ENCODE data around the gene TTLL5. TPM values are rescaled to one million over a fixed set of nuclear protein-coding genes. Genes with fewer than 3 reads are reported as not detected.

Gene TTLL5
- total RNA-seq, 2 donors from 2014 or later: 32.1 to 83.3 TPM

DNA sequence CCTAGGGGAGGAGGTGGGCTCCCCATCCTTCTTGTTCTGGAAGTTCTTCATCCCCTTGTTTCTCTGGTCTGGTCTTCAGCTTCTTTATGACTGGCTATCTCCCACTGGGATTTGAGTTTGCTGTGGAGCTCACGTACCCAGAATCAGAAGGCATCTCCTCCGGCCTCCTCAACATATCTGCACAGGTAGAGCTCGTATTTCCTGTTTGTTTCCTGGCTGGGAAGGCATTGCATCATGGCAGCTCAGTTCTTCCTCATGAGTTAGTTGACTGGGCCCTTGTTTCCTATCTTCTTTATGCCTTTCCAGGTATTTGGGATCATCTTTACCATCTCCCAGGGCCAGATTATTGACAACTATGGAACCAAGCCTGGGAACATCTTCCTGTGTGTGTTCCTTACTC, 20.2 kb upstream of the TTLL5 start:
- Mint-ChIP-seq H3K4me1 (ENCODE audit: low read depth in 2 of 2) (no peaks in the 10 kb centered on the region), H3K27ac (no peak overlapping the region), H3K9me3 (no peaks in the 10 kb centered on the region), H3K27me3 (no peaks in the 10 kb centered on the region), H3K36me3 (no peaks in the 10 kb centered on the region), H3K4me3 (no peak overlapping the region)
- DNase-seq (ENCODE audit: low spot score) (no peak), ATAC-seq (no peak)

- DNase-seq (ENCODE audit: low spot score): no peak
- Mint-ChIP-seq H3K27ac (no peak overlapping the region), H3K27me3 (no peaks in the 10 kb centered on the region), H3K9me3 (no peaks in the 10 kb centered on the region), H3K36me3 (peaks cover 5% of the 10 kb centered on the region), H3K4me3 (no peak overlapping the region), H3K4me1 (ENCODE audit: low read depth in 2 of 2) (no peaks in the 10 kb centered on the region)
- ATAC-seq: no peak
These were observed 17.1 kb upstream of the TTLL5 start for GRCh38 chr14:75643985-75644384.

- no peaks in the 10 kb centered on the region for H3K27me3 Mint-ChIP-seq
- DNase-seq (ENCODE audit: low spot score) (no peak), ATAC-seq (no peak)
These were observed 16.0 kb upstream of the TTLL5 start for GRCh38 chr14:75645056-75645455.

GRCh38 chr14:75646762-75647161, 14.3 kb upstream of the TTLL5 start:
- Mint-ChIP-seq H3K27me3 (no peaks in the 10 kb centered on the region), H3K4me3 (no peak overlapping the region), H3K9me3 (no peaks in the 10 kb centered on the region), H3K36me3 (peaks cover 23% of the 10 kb centered on the region), H3K4me1 (ENCODE audit: low read depth in 2 of 2) (no peaks in the 10 kb centered on the region), H3K27ac (no peak overlapping the region)
- DNase-seq (ENCODE audit: low spot score): no peak
- ATAC-seq: no peak

More at GRCh38 chr14:75645056-75645455, 16.0 kb upstream of the TTLL5 start:
- no peaks in the 10 kb centered on the region for H3K4me1 Mint-ChIP-seq (ENCODE audit: low read depth in 2 of 2)
- no peak overlapping the region for H3K4me3 Mint-ChIP-seq
- H3K27ac Mint-ChIP-seq: no peak overlapping the region
- H3K9me3 Mint-ChIP-seq: no peaks in the 10 kb centered on the region
- peaks cover 12% of the 10 kb centered on the region for H3K36me3 Mint-ChIP-seq

GRCh38 chr14:75647640-75648039, 13.4 kb upstream of the TTLL5 start:
- no peak overlapping the region for H3K4me3 Mint-ChIP-seq
- ATAC-seq: no peak

DNA sequence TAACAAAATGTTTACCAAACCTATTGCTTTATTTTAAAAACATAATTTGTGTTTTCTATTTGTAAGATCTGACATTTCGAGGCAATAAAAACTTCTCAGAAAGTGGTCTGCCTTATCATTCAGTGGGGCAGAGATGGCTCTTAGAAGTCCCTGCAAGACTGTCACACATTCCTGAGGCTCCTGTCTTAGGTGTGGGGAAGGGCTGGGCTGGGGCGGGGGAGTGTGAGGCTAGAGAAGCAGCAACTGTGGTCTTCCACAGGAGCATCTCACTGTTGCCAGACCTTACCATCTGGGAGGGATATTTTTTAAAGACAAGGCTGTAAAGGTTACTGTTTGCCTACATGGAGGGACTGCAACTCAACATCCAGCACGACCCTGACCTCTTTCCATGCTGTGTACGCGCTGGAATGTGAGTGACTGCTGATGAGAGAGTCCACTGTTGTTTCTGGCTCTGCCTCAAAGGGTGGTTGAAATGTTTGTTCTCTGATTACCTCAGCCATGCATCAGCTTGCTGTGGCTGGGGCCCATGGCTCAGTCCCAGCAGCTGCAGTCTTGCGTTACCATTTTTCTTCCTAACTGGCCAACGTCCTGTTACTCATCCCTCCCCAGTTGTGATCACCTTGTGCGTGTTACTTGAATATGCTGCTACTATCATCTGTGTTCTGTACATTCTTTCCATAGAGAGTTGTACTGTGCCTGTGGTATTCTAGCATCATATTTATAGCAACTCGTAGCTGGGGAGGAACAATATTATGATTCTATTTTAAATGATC, 12.8 kb upstream of the TTLL5 start:
- H3K4me1 Mint-ChIP-seq (ENCODE audit: low read depth in 2 of 2): no peaks in the 10 kb centered on the region
- H3K9me3 Mint-ChIP-seq: no peaks in the 10 kb centered on the region
- peaks cover 23% of the 10 kb centered on the region for H3K36me3 Mint-ChIP-seq
- ATAC-seq (no peak), DNase-seq (ENCODE audit: low spot score) (no peak)
- H3K4me3 Mint-ChIP-seq: no peak overlapping the region
- H3K27ac Mint-ChIP-seq: no peak overlapping the region
- H3K27me3 Mint-ChIP-seq: no peaks in the 10 kb centered on the region

More at GRCh38 chr14:75647640-75648039, 13.4 kb upstream of the TTLL5 start:
- H3K27ac Mint-ChIP-seq: no peak overlapping the region
- no peak for DNase-seq (ENCODE audit: low spot score)
- no peaks in the 10 kb centered on the region for H3K4me1 Mint-ChIP-seq (ENCODE audit: low read depth in 2 of 2)
- peaks cover 23% of the 10 kb centered on the region for H3K36me3 Mint-ChIP-seq
- H3K9me3 Mint-ChIP-seq: no peaks in the 10 kb centered on the region
- H3K27me3 Mint-ChIP-seq: no peaks in the 10 kb centered on the region

- DNase-seq (ENCODE audit: low spot score) (no peak), ATAC-seq (no peak)
- Mint-ChIP-seq H3K4me1 (ENCODE audit: low read depth in 2 of 2) (peaks cover 0 to 4% of the 10 kb centered on the region in 2 donors), H3K4me3 (no peak overlapping the region), H3K27me3 (no peaks in the 10 kb centered on the region), H3K27ac (no peak overlapping the region), H3K9me3 (no peaks in the 10 kb centered on the region), H3K36me3 (peaks cover 23% of the 10 kb centered on the region)
These were observed 11.7 kb upstream of the TTLL5 start for GRCh38 chr14:75649337-75649736.

- DNase-seq (ENCODE audit: low spot score) (no peak), ATAC-seq (no peak)
- Mint-ChIP-seq H3K27me3 (no peaks in the 10 kb centered on the region), H3K27ac (no peak overlapping the region), H3K36me3 (peaks cover 23% of the 10 kb centered on the region), H3K4me3 (no peak overlapping the region), H3K4me1 (ENCODE audit: low read depth in 2 of 2) (peaks cover 0 to 5% of the 10 kb centered on the region in 2 donors), H3K9me3 (no peaks in the 10 kb centered on the region)
These were observed 11.3 kb upstream of the TTLL5 start for GRCh38 chr14:75649773-75650172.

GRCh38 chr14:75650253-75651058, 10.6 kb upstream of the TTLL5 start:
- peaks cover 0 to 5% of the 10 kb centered on the region in 2 donors for H3K4me1 Mint-ChIP-seq (ENCODE audit: low read depth in 2 of 2)
- ATAC-seq (no peak), DNase-seq (ENCODE audit: low spot score) (no peak)
- no peaks in the 10 kb centered on the region for H3K9me3 Mint-ChIP-seq
- H3K27ac Mint-ChIP-seq: no peak overlapping the region
- H3K4me3 Mint-ChIP-seq: no peak overlapping the region
- H3K27me3 Mint-ChIP-seq: no peaks in the 10 kb centered on the region
- H3K36me3 Mint-ChIP-seq: peaks cover 23% of the 10 kb centered on the region

GRCh38 chr14:75653563-75653962, 7.5 kb upstream of the TTLL5 start:
- H3K36me3 Mint-ChIP-seq: peaks cover 17% of the 10 kb centered on the region
- H3K4me1 Mint-ChIP-seq (ENCODE audit: low read depth in 2 of 2): peaks cover 1 to 5% of the 10 kb centered on the region in 2 donors
- DNase-seq (ENCODE audit: low spot score): no peak
- no peak overlapping the region for H3K27ac Mint-ChIP-seq
- H3K9me3 Mint-ChIP-seq: no peaks in the 10 kb centered on the region
- ATAC-seq: no peak
- no peak overlapping the region for H3K4me3 Mint-ChIP-seq
- H3K27me3 Mint-ChIP-seq: no peaks in the 10 kb centered on the region

- peaks cover 17% of the 10 kb centered on the region for H3K36me3 Mint-ChIP-seq
These were observed 6.8 kb upstream of the TTLL5 start for GRCh38 chr14:75654127-75654732.

GRCh38 chr14:75655235-75655634, 5.8 kb upstream of the TTLL5 start:
- DNase-seq (ENCODE audit: low spot score) (no peak), ATAC-seq (no peak)
- no peaks in the 10 kb centered on the region for H3K27me3 Mint-ChIP-seq
- peaks cover 11 to 14% of the 10 kb centered on the region in 2 donors for H3K4me1 Mint-ChIP-seq (ENCODE audit: low read depth in 2 of 2)
- peak overlapping the region in 1 of 2 donors; percentile 18 for H3K27ac Mint-ChIP-seq
- no peak overlapping the region for H3K4me3 Mint-ChIP-seq
- H3K9me3 Mint-ChIP-seq: no peaks in the 10 kb centered on the region
- peaks cover 9% of the 10 kb centered on the region for H3K36me3 Mint-ChIP-seq

More at GRCh38 chr14:75654127-75654732, 6.8 kb upstream of the TTLL5 start:
- Mint-ChIP-seq H3K27ac (no peak overlapping the region), H3K4me3 (no peak overlapping the region), H3K27me3 (no peaks in the 10 kb centered on the region), H3K4me1 (ENCODE audit: low read depth in 2 of 2) (peaks cover 5% of the 10 kb centered on the region in 2 donors), H3K9me3 (no peaks in the 10 kb centered on the region)
- ATAC-seq (peak; percentile 84 to 85), DNase-seq (ENCODE audit: low spot score) (peak; percentile 83)

DNA sequence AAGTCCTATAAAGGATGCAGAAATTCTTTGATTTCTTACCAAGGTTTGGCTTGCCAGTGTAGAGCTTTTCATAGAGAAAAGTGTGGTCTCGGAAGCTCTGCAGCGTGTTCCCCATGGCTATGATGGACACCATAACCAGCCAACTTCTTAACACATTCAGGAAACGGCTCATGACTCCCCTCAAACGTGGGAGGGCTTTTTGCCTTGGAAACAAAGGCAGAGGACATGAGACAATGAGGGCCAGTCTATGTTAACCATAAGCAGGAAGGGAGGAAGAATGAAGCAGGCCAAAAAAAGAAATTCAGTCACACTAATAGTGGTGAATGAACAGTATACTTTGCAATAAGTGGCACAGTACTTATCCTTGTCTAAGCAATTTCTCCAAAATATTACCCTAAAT, 3.7 kb upstream of the TTLL5 start:
- peak overlapping the region in 1 of 2 donors; percentile 16 for H3K27ac Mint-ChIP-seq
- H3K4me1 Mint-ChIP-seq (ENCODE audit: low read depth in 2 of 2): peaks cover 18 to 25% of the 10 kb centered on the region in 2 donors
- no peaks in the 10 kb centered on the region for H3K36me3 Mint-ChIP-seq
- ATAC-seq (no peak), DNase-seq (ENCODE audit: low spot score) (no peak)
- no peak overlapping the region for H3K4me3 Mint-ChIP-seq
- H3K9me3 Mint-ChIP-seq: no peaks in the 10 kb centered on the region
- H3K27me3 Mint-ChIP-seq: no peaks in the 10 kb centered on the region

- DNase-seq (ENCODE audit: low spot score) (no peak), ATAC-seq (no peak)
- Mint-ChIP-seq H3K27ac (peak overlapping the region; percentile 16 to 21), H3K36me3 (no peaks in the 10 kb centered on the region), H3K9me3 (no peaks in the 10 kb centered on the region), H3K27me3 (no peaks in the 10 kb centered on the region), H3K4me1 (ENCODE audit: low read depth in 2 of 2) (peaks cover 18 to 25% of the 10 kb centered on the region in 2 donors), H3K4me3 (no peak overlapping the region)
These were observed 2.1 kb upstream of the TTLL5 start for GRCh38 chr14:75658957-75659356.

Measured in natural killer cell treated with Interleukin-12 subunit alpha and Interleukin-12 subunit beta and Interleukin-15 and Interleukin-18, amount 100 ng/mL, for 72 hours (primary cell).